ENCODE measurements around the gene CRISPLD2.

CRISPLD2 gene

GRCh38 chr16:84884596-84885341 lies 65.0 kb downstream of the CRISPLD2 start:
- no peak overlapping the region for H3K4me3 ChIP-seq (ENCODE audit: low read depth, low read length)
- TF ChIP-seq, protein P1, sequence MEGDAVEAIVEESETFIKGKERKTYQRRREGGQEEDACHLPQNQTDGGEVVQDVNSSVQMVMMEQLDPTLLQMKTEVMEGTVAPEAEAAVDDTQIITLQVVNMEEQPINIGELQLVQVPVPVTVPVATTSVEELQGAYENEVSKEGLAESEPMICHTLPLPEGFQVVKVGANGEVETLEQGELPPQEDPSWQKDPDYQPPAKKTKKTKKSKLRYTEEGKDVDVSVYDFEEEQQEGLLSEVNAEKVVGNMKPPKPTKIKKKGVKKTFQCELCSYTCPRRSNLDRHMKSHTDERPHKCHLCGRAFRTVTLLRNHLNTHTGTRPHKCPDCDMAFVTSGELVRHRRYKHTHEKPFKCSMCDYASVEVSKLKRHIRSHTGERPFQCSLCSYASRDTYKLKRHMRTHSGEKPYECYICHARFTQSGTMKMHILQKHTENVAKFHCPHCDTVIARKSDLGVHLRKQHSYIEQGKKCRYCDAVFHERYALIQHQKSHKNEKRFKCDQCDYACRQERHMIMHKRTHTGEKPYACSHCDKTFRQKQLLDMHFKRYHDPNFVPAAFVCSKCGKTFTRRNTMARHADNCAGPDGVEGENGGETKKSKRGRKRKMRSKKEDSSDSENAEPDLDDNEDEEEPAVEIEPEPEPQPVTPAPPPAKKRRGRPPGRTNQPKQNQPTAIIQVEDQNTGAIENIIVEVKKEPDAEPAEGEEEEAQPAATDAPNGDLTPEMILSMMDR (IDR thresholded peaks at IDR 0.05; ENCODE audit: borderline replicate concordance, insufficient read depth, low read depth, low read length): no peak

DNA sequence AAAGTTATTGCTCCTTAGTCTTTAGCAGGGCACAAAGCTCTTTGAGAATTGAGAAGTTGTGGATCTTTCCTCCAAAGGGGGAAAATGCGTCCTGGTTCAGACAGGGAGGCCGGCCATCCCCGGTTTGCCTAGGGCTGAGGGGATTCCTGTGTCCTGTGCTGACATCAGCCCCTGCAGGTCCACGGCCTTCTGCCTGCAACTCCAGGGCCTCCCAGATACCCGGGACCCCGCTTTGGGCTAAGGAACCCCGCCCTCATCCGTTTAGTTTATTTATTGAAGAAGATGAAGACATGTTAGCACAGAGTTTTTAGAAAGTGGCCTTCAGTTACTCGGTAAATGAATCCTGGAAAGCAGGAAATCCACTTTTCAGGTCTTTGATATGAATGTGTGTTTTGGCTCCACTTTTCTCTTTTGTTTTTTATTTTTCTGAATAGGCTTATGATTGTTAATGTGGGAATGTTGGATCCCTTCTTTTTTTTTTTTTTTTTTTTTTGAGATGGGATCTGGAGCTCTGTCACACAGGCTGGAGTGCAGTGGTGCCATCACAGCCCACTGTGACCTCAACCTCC lies 65.6 kb downstream of the CRISPLD2 start:
- TF ChIP-seq, protein P1 (IDR thresholded peaks at IDR 0.05; ENCODE audit: borderline replicate concordance, insufficient read depth, low read depth, low read length): no peak
- no peak overlapping the region for H3K4me3 ChIP-seq (ENCODE audit: low read depth, low read length)

GRCh38 chr16:84886497-84887090 lies 66.8 kb downstream of the CRISPLD2 start:
- TF ChIP-seq, protein P1 (IDR thresholded peaks at IDR 0.05; ENCODE audit: borderline replicate concordance, insufficient read depth, low read depth, low read length): no peak
- no peak overlapping the region for H3K4me3 ChIP-seq (ENCODE audit: low read depth, low read length)

DNA sequence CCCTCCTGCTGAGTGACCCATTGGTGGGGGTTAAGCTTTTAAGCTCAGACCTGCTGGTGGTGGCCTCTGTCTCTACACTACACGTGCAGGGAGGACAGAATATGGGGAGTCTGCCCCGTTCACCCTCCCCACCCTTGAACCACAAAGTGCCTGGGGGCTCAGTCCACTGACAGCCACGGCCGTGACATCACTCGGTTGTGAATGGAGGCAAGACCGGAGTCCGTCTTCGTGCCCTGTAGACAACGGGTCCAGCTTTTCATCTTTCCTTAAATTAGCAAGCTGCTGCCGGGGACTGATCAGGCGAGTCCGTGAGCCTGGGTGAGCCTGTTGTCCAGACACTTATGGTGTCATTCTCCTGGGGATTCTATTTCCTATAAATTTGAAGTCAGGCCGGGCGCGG lies 67.4 kb downstream of the CRISPLD2 start:
- TF ChIP-seq, protein P1 (IDR thresholded peaks at IDR 0.05; ENCODE audit: borderline replicate concordance, insufficient read depth, low read depth, low read length): no peak
- H3K4me3 ChIP-seq (ENCODE audit: low read depth, low read length): no peak overlapping the region

DNA sequence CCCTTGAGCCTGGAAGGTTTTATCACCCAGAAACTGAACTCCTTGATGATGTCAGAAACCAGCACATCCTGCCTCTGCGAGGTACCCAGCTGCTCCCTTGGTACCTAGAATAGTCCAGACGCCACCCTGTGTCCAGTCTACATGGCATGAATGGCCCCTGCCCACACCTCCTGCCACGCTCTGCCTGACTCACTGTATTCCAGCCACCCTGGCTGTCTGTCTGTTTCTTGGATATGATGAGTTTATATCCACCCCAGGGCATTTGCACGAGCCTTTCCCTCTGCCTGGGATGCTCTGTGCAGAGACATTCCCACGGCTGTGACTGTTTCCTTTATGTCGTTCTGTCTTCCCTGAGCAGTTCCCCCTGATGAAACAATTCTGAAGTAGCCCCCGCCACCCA lies 68.7 kb downstream of the CRISPLD2 start:
- no peak overlapping the region for H3K4me3 ChIP-seq (ENCODE audit: low read depth, low read length)
- TF ChIP-seq, protein P1 (IDR thresholded peaks at IDR 0.05; ENCODE audit: borderline replicate concordance, insufficient read depth, low read depth, low read length): no peak

DNA sequence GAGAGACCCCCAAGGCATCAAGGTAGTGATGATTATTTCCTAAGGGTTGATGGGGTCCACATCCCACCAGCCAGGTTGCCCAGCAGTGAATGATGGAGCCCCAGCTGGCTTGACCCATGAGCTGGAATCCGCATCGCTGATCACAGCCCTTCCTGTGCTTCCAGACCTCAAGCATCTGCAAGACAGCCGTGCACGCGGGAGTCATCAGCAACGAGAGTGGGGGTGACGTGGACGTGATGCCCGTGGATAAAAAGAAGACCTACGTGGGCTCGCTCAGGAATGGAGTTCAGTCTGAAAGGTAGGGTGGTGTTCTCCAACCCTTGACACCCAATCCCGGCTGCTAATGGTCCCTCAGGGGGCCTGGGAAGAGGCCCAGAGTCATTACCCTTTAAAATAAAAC lies 69.3 kb downstream of the CRISPLD2 start:
- TF ChIP-seq, protein P1 (IDR thresholded peaks at IDR 0.05; ENCODE audit: borderline replicate concordance, insufficient read depth, low read depth, low read length): no peak
- H3K4me3 ChIP-seq (ENCODE audit: low read depth, low read length): no peak overlapping the region

DNA sequence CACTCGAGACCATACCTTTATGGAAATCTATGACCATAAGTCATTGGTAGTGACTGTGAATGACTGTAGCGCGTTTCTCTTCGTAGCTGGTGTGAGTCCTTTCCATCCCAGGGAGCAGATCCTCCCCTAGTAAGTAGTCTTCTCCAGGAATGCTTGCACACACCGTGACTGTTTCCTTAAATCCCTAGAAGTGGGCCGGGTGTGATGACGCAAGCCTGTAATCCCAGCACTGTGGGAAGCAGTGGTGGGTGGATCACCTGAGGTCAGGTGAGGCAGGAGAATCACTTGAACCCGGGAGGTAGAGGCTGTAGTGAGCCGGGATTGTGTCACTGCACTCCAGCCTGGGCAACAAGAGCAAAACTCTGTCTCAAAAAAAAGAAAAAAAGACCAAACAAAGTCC lies 70.6 kb downstream of the CRISPLD2 start:
- H3K4me3 ChIP-seq (ENCODE audit: low read depth, low read length): no peak overlapping the region
- TF ChIP-seq, protein P1 (IDR thresholded peaks at IDR 0.05; ENCODE audit: borderline replicate concordance, insufficient read depth, low read depth, low read length): no peak

Data from GM12875 (cell line).